RWPE1 (cell line): Measurements from ENCODE around the gene APEX2.

ENCODE experiments used
- CTCF ChIA-PET: fragments of 350-600 bp; sonication (Branson Sonifier 250); formaldehyde crosslinking; extraction: SDS; loops from one replicate; lab custom pipeline; 2021; lab: Yijun Ruan, JAX
- POLR2A ChIA-PET: fragments of 400-600 bp; formaldehyde crosslinking; extraction: SDS; loops from one replicate; lab custom pipeline; 2020; ENCODE audit warnings: antibody characterized with exemption; ENCODE audit not compliant: low non-redundant PET; lab: Yijun Ruan, JAX
- DNase-seq: peaks from one replicate; pipeline ENCODE4 v3.0.0; 2012; ENCODE audit warnings: low spot score
- H3K27ac ChIP-seq: fragments of 450-650 bp; 2 replicates; pipeline ENCODE4 v1.5.1; 2017
- TF ChIP-seq, protein P1 (sequence below): fragments of 450-650 bp; conservative IDR thresholded peaks from 2 replicates; pipeline ENCODE4 v1.5.1; 2017; ENCODE audit warnings: low read depth, mild to moderate bottlenecking

Gene APEX2

GRCh38 chrX:55056820-55057674, 56.9 kb downstream of the APEX2 start:
- ChIA-PET CTCF (interaction anchor here (0.7 kb wide), 2 partner anchors 809 to 1192 kb away, joined by 3 read pairs; no protein-coding TSS in a partner anchor), POLR2A (no interaction called here)
- no peak for DNase-seq
- no peak overlapping the region for H3K27ac ChIP-seq
- TF ChIP-seq, protein P1, sequence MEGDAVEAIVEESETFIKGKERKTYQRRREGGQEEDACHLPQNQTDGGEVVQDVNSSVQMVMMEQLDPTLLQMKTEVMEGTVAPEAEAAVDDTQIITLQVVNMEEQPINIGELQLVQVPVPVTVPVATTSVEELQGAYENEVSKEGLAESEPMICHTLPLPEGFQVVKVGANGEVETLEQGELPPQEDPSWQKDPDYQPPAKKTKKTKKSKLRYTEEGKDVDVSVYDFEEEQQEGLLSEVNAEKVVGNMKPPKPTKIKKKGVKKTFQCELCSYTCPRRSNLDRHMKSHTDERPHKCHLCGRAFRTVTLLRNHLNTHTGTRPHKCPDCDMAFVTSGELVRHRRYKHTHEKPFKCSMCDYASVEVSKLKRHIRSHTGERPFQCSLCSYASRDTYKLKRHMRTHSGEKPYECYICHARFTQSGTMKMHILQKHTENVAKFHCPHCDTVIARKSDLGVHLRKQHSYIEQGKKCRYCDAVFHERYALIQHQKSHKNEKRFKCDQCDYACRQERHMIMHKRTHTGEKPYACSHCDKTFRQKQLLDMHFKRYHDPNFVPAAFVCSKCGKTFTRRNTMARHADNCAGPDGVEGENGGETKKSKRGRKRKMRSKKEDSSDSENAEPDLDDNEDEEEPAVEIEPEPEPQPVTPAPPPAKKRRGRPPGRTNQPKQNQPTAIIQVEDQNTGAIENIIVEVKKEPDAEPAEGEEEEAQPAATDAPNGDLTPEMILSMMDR: no peak

DNA sequence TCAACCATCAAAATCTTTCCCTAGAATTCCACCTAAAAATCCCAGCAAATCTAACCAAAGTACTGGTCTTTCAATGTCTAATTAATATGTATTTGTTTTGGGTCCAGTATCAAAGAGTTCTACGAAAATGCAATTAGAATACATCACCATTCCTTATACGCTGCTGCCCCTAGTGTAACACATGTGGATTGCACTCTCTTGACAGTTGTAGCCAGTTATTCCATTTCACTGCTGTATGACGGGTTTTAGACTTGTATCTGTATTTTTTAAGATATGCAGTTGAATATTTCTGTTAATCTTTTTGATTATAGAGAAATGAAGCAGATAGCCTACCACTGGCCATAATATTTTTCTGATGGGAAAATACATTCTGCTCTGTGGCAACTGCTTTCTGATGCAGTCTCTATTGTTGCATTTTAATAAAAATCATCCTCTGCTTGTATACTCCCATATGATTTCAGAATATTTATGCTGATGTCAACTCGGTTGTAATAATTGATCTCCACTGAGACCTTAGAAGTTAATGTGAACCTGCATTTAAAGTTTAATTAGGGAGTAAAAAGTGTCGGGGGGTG, 57.6 kb downstream of the APEX2 start:
- DNase-seq: peak; percentile 6
- no peak overlapping the region for H3K27ac ChIP-seq
- ChIA-PET CTCF (interaction anchor here (0.7 kb wide), 2 partner anchors 809 to 1192 kb away, joined by 3 read pairs; no protein-coding TSS in a partner anchor), POLR2A (no interaction called here)
- TF ChIP-seq, protein P1: peak; percentile 67
